HCT116 (cell line): Measurements from ENCODE around the gene SOAT2. TPM values are rescaled to one million over a fixed set of nuclear protein-coding genes. Genes with fewer than 3 reads are reported as not detected.

Experiments
- ATAC-seq: fragments of 200-7000 bp; cut with Tn5 transposase; 2 replicates; pipeline ENCODE4 v1.9.1; 2020; ENCODE audit warnings: mild to moderate bottlenecking, moderate library complexity
- BruUV-seq: library from RNA; stranded (reverse); fragments of 400-500 nt; replicated peaks from 2 replicates; lab custom pipeline; 2021; lab: Mats Ljungman, UMichigan
- CTCF ChIA-PET: fragments of 300-600 bp; sonication (Branson Sonifier 250); formaldehyde crosslinking; loops from one replicate; lab custom pipeline; 2021; ENCODE audit warnings: antibody characterized with exemption; lab: Charles Lee
- POLR2A ChIA-PET: fragments of 300-600, 350-600 bp; sonication (Branson Sonifier 250); formaldehyde crosslinking; loops from one replicate; lab custom pipeline; 2021; ENCODE audit warnings: antibody characterized with exemption; lab: Charles Lee
- RAD21 ChIA-PET, 2 experiments: fragments of 300-600 bp; sonication (Branson Sonifier 250); formaldehyde crosslinking; loops; one replicate each; lab custom pipeline; 2023; ENCODE audit warnings: low total read pairs in 2 of 2; ENCODE audit not compliant: uncharacterized antibody in 2 of 2, unreplicated experiment in 2 of 2, low non-redundant PET in 1 of 2; lab: Charles Lee
- DNase-seq: peaks from one replicate; pipeline ENCODE4 v3.0.0-alpha.2; 2010; ENCODE audit warnings: low read depth, low spot score
- H2AFZ ChIP-seq: fragments of 200-600 bp; shearing (Covaris generic), sonication (generic); 2 replicates; pipeline ENCODE4 v1.6.1; 2017; ENCODE audit warnings: low read depth, mixed run types, mixed read lengths, antibody characterized with exemption, low read length; ENCODE audit not compliant: poor library complexity, severe bottlenecking
- H3K27ac ChIP-seq: 2 replicates; pipeline ENCODE4 v1.5.1; 2012; ENCODE audit warnings: low read depth, low read length
- H3K27me3 ChIP-seq: fragments of 200-600 bp; sonication (generic); 2 replicates; pipeline ENCODE4 v1.6.1; 2016; ENCODE audit warnings: mixed run types, low read length, mixed read lengths; ENCODE audit not compliant: insufficient read depth
- H3K36me3 ChIP-seq, 2 experiments: fragments of 200-500 bp in 1 of 2; fragments of 200-600 bp in 1 of 2; sonication (Bioruptor generic) in 1 of 2; sonication (generic) in 1 of 2; 2 replicates each; pipeline versions ENCODE4 v1.5.1 to v1.6.1; 2014 to 2016; ENCODE audit warnings: low read length in 2 of 2, inconsistent platforms in 1 of 2, mixed read lengths in 1 of 2, mixed run types in 1 of 2; ENCODE audit not compliant: insufficient read depth in 2 of 2, control insufficient read depth in 1 of 2
- H3K4me1 ChIP-seq, 2 experiments: fragments of 200-600 bp in 1 of 2; sonication (generic) in 1 of 2; 2 replicates each; pipeline versions ENCODE4 v1.5.1 to v1.6.1; 2012 to 2017; ENCODE audit warnings: low read length in 2 of 2, inconsistent platforms in 1 of 2, mild to moderate bottlenecking in 1 of 2, mixed read lengths in 1 of 2, mixed run types in 1 of 2, moderate library complexity in 1 of 2; ENCODE audit not compliant: insufficient read depth in 2 of 2, control insufficient read depth in 1 of 2
- H3K4me2 ChIP-seq: fragments of 200-600 bp; sonication (generic); 2 replicates; pipeline ENCODE4 v1.6.1; 2017; ENCODE audit warnings: mixed run types, low read length, mixed read lengths
- H3K4me3 ChIP-seq, 2 experiments: fragments of 200-600 bp in 1 of 2; sonication (generic) in 1 of 2; replicated peaks in 1 of 2; 2 replicates each; pipeline ENCODE4 v1.5.1; 2011 to 2016; ENCODE audit warnings: low read length in 2 of 2, control low read depth in 1 of 2, low read depth in 1 of 2, mild to moderate bottlenecking in 1 of 2, mixed read lengths in 1 of 2, mixed run types in 1 of 2
- H3K79me2 ChIP-seq: fragments of 200-600 bp; sonication (generic); 2 replicates; pipeline ENCODE4 v1.6.1; 2017; ENCODE audit warnings: mild to moderate bottlenecking, mixed run types, low read length, moderate library complexity, mixed read lengths; ENCODE audit not compliant: insufficient read depth
- H3K9ac ChIP-seq: fragments of 200-600 bp; sonication (generic); 2 replicates; pipeline ENCODE4 v1.6.1; 2016; ENCODE audit warnings: low read length, mixed read lengths
- H3K9me2 ChIP-seq: fragments of 200-600 bp; sonication (generic), shearing (Covaris generic); 2 replicates; pipeline ENCODE4 v1.6.1; 2017; ENCODE audit warnings: mixed run types, mild to moderate bottlenecking, moderate library complexity; ENCODE audit not compliant: insufficient read depth
- H3K9me3 ChIP-seq, 2 experiments: fragments of 200-500 bp in 1 of 2; fragments of 200-600 bp in 1 of 2; sonication (Bioruptor generic) in 1 of 2; sonication (generic) in 1 of 2; 2 replicates each; pipeline ENCODE4 v1.6.1; 2014 to 2017; ENCODE audit warnings: low read length in 2 of 2, mixed read lengths in 2 of 2, inconsistent platforms in 1 of 2, low read depth in 1 of 2, mild to moderate bottlenecking in 1 of 2, mixed run types in 1 of 2, moderate library complexity in 1 of 2; ENCODE audit not compliant: control insufficient read depth in 1 of 2, insufficient read depth in 1 of 2
- H4K20me1 ChIP-seq: fragments of 200-600 bp; sonication (generic), shearing (Covaris generic); 2 replicates; pipeline ENCODE4 v1.6.1; 2017; ENCODE audit warnings: mixed run types, mild to moderate bottlenecking, moderate library complexity; ENCODE audit not compliant: insufficient read depth
- CEBPB ChIP-seq: IDR thresholded peaks from 2 replicates; pipeline ENCODE4 v1.6.1; 2012; ENCODE audit warnings: low read depth
- ELF1 ChIP-seq: IDR thresholded peaks from 2 replicates; pipeline ENCODE4 v1.6.1; 2012; ENCODE audit warnings: low read depth, borderline replicate concordance
- EZH2phosphoT487 ChIP-seq: fragments of 200-600 bp; IDR thresholded peaks from 2 replicates; pipeline ENCODE4 v1.6.1; 2018; ENCODE audit warnings: antibody characterized with exemption, borderline replicate concordance
- FOSL1 ChIP-seq: IDR thresholded peaks from 2 replicates; pipeline ENCODE4 v1.6.1; 2012; ENCODE audit warnings: low read depth
- JUND ChIP-seq: IDR thresholded peaks from 2 replicates; pipeline ENCODE4 v1.6.1; 2012
- MAX ChIP-seq: IDR thresholded peaks from 2 replicates; pipeline ENCODE4 v1.6.1; 2012
- POLR2AphosphoS5 ChIP-seq: IDR thresholded peaks from 2 replicates; pipeline ENCODE4 v1.6.1; 2011; ENCODE audit warnings: mild to moderate bottlenecking, low read depth, low read length, moderate library complexity
- RAD21 ChIP-seq: IDR thresholded peaks from 2 replicates; pipeline ENCODE4 v1.6.1; 2012; ENCODE audit warnings: low read depth, mild to moderate bottlenecking
- SIN3A ChIP-seq: IDR thresholded peaks from 2 replicates; pipeline ENCODE4 v1.6.1; 2012; ENCODE audit warnings: low read depth
- SP1 ChIP-seq: IDR thresholded peaks from 2 replicates; pipeline ENCODE4 v1.6.1; 2012; ENCODE audit warnings: low read depth
- SRF ChIP-seq: IDR thresholded peaks from 2 replicates; pipeline ENCODE4 v1.6.1; 2012; ENCODE audit warnings: low read depth
- TCF7L2 ChIP-seq: IDR thresholded peaks from 2 replicates; pipeline ENCODE4 v1.7.0; 2011; ENCODE audit warnings: borderline replicate concordance, inconsistent platforms; ENCODE audit not compliant: insufficient read depth, insufficient read length; ENCODE audit errors: extremely low read depth
- ZFX ChIP-seq: fragments of 450-650 bp; IDR thresholded peaks from 2 replicates; pipeline ENCODE4 v1.6.1; 2017
- intact Hi-C: fragments of 100-400 bp; cut with micrococcal nuclease; formaldehyde crosslinking; loops from 2 replicates; pipeline ENCODE4 v1.10.0; 2022
- total RNA-seq: library from RNA; stranded (reverse); gene quantifications from one replicate; pipeline ENCODE4 v1.2.1, GENCODE V29; 2021; ENCODE audit not compliant: unreplicated experiment
- TF ChIP-seq, protein P1 (sequence below): IDR thresholded peaks from 2 replicates; pipeline ENCODE4 v1.6.1; 2012; ENCODE audit warnings: low read depth
- TF ChIP-seq, protein P2 (sequence below): IDR thresholded peaks from 2 replicates; pipeline ENCODE4 v1.6.1; 2012
- TF ChIP-seq, protein P3 (sequence below), 3 experiments: fragments of 200-600 bp in 1 of 3; sonication (generic) in 1 of 3; IDR thresholded peaks in 2 of 3; conservative IDR thresholded peaks in 1 of 3; 2 replicates each; pipeline ENCODE4 v1.5.1; 2012 to 2017; ENCODE audit warnings: low read depth in 2 of 3, low read length in 2 of 3, antibody characterized with exemption in 1 of 3, borderline replicate concordance in 1 of 3, control low read depth in 1 of 3, mild to moderate bottlenecking in 1 of 3, mixed read lengths in 1 of 3, mixed run types in 1 of 3, moderate library complexity in 1 of 3; ENCODE audit not compliant: insufficient read depth in 1 of 3
- TF ChIP-seq, protein P4 (sequence below): IDR thresholded peaks from 2 replicates; pipeline ENCODE4 v1.6.1; 2011; ENCODE audit warnings: mild to moderate bottlenecking, low read length, moderate library complexity; ENCODE audit not compliant: insufficient replicate concordance; ENCODE audit errors: extremely low read depth

SOAT2 gene
- total RNA-seq, 1 experiment from 2014 or later = 0.17 TPM

DNA sequence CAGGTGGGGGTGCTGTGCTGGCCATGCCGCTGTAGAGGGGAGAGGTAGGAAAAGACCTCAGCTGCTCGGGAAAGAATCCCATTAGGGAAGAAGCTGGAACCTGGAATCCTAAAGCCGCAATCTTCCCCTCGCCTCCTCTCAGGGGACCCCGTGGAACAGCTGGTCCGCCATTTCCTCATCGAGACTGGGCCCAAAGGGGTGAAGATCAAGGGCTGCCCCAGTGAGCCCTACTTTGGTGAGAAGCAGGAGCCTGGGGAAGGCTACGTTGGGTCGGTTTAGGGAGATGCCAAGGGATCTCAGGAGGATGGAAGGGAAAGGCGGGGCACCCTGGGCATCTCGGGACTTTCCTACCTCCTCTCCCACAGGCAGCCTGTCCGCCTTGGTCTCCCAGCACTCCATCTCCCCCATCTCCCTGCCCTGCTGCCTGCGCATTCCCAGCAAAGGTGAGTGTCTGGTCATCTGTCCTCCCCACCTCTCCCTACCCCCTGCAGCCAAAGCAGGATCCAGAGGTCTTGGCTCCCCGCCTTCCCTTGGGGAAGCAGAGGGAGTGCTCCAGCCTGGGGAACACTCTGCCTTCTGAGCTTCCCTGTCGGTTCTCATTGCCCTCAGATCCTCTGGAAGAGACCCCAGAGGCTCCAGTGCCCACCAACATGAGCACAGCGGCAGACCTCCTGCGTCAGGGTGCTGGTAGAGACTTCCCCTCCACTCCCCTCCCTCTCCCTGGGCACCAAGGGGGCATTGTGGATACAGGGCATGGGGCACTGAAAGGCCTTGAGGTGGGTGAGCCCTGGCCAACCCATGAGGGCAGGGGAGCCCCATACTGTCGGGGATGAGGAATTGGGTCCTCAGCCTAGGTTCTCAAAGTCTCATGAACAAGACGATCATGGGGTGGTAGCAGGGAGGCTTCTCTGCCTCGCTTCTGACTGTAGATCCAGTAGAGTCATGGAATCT is 41.0 kb upstream of the SOAT2 start:
- H3K9me3 ChIP-seq = no peaks in the 10 kb centered on the region
- no peak overlapping the region for H2AFZ ChIP-seq
- H3K9ac ChIP-seq = 0 out of 2 replicates have a peak overlapping the region, but pooled peaks have one; percentile 39
- no peaks in the 10 kb centered on the region for H3K9me2 ChIP-seq
- H3K4me2 ChIP-seq = peak overlapping the region; percentile 76
- no peaks in the 10 kb centered on the region for H3K27me3 ChIP-seq
- ChIA-PET CTCF (interaction anchor here (0.8 to 1.7 kb wide), 16 partner anchors 8 to 178 kb away, joined by 3 to 20 read pairs (median 5); partner anchors contain the start of gene SPRYD3), POLR2A (interaction anchor here (0.9 to 1.9 kb wide), 8 partner anchors 8 to 92 kb away, joined by 3 to 8 read pairs (median 4); partner anchors contain the start of gene SPRYD3), RAD21 (interaction anchor here (1.0 to 1.3 kb wide), 5 partner anchors 14 to 177 kb away, joined by 3 to 7 read pairs (median 5); no protein-coding TSS in a partner anchor)
- no peak overlapping the region for H3K4me3 ChIP-seq
- intact Hi-C loops = loop anchor here (10.0 kb wide), 1 partner anchor 223 kb away; no protein-coding TSS in a partner anchor
- ATAC-seq (no peak), DNase-seq (no peak)
- peaks cover 3% of the 10 kb centered on the region; the same call in 1 of the 2 replicates for H4K20me1 ChIP-seq
- H3K4me1 ChIP-seq = peaks cover 25 to 43% of the 10 kb centered on the region in 2 experiments
- BruUV-seq = no TSS peak
- peaks cover 3 to 25% of the 10 kb centered on the region in 2 experiments; a peak in 3 of 4 replicates for H3K36me3 ChIP-seq
- peak overlapping the region; percentile 45; the same call in 1 of the 2 replicates for H3K27ac ChIP-seq
- H3K79me2 ChIP-seq = no peaks in the 10 kb centered on the region
- TF ChIP-seq SRF = no peak
- TF ChIP-seq, protein P1, sequence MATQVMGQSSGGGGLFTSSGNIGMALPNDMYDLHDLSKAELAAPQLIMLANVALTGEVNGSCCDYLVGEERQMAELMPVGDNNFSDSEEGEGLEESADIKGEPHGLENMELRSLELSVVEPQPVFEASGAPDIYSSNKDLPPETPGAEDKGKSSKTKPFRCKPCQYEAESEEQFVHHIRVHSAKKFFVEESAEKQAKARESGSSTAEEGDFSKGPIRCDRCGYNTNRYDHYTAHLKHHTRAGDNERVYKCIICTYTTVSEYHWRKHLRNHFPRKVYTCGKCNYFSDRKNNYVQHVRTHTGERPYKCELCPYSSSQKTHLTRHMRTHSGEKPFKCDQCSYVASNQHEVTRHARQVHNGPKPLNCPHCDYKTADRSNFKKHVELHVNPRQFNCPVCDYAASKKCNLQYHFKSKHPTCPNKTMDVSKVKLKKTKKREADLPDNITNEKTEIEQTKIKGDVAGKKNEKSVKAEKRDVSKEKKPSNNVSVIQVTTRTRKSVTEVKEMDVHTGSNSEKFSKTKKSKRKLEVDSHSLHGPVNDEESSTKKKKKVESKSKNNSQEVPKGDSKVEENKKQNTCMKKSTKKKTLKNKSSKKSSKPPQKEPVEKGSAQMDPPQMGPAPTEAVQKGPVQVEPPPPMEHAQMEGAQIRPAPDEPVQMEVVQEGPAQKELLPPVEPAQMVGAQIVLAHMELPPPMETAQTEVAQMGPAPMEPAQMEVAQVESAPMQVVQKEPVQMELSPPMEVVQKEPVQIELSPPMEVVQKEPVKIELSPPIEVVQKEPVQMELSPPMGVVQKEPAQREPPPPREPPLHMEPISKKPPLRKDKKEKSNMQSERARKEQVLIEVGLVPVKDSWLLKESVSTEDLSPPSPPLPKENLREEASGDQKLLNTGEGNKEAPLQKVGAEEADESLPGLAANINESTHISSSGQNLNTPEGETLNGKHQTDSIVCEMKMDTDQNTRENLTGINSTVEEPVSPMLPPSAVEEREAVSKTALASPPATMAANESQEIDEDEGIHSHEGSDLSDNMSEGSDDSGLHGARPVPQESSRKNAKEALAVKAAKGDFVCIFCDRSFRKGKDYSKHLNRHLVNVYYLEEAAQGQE = no peak
- TF ChIP-seq ZFX = no peak
- TF ChIP-seq POLR2AphosphoS5 = no peak; the same call in 1 of the 2 replicates
- no peak for TF ChIP-seq RAD21
- no peak for TF ChIP-seq MAX
- TF ChIP-seq ELF1 = no peak
- TF ChIP-seq, protein P2, sequence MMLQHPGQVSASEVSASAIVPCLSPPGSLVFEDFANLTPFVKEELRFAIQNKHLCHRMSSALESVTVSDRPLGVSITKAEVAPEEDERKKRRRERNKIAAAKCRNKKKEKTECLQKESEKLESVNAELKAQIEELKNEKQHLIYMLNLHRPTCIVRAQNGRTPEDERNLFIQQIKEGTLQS = no peak
- TF ChIP-seq, protein P3, sequence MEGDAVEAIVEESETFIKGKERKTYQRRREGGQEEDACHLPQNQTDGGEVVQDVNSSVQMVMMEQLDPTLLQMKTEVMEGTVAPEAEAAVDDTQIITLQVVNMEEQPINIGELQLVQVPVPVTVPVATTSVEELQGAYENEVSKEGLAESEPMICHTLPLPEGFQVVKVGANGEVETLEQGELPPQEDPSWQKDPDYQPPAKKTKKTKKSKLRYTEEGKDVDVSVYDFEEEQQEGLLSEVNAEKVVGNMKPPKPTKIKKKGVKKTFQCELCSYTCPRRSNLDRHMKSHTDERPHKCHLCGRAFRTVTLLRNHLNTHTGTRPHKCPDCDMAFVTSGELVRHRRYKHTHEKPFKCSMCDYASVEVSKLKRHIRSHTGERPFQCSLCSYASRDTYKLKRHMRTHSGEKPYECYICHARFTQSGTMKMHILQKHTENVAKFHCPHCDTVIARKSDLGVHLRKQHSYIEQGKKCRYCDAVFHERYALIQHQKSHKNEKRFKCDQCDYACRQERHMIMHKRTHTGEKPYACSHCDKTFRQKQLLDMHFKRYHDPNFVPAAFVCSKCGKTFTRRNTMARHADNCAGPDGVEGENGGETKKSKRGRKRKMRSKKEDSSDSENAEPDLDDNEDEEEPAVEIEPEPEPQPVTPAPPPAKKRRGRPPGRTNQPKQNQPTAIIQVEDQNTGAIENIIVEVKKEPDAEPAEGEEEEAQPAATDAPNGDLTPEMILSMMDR (IDR thresholded peaks at IDR 0.05 in 2 of 3, conservative IDR thresholded peaks at IDR 0.05 in 1 of 3; ENCODE audit: borderline replicate concordance in 1 of 3, insufficient read depth in 1 of 3, low read depth in 2 of 3, low read length in 2 of 3) = no peak
- TF ChIP-seq, protein P4, sequence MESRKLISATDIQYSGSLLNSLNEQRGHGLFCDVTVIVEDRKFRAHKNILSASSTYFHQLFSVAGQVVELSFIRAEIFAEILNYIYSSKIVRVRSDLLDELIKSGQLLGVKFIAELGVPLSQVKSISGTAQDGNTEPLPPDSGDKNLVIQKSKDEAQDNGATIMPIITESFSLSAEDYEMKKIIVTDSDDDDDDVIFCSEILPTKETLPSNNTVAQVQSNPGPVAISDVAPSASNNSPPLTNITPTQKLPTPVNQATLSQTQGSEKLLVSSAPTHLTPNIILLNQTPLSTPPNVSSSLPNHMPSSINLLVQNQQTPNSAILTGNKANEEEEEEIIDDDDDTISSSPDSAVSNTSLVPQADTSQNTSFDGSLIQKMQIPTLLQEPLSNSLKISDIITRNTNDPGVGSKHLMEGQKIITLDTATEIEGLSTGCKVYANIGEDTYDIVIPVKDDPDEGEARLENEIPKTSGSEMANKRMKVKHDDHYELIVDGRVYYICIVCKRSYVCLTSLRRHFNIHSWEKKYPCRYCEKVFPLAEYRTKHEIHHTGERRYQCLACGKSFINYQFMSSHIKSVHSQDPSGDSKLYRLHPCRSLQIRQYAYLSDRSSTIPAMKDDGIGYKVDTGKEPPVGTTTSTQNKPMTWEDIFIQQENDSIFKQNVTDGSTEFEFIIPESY = no peak
- TF ChIP-seq SP1 = no peak
- TF ChIP-seq TCF7L2 = no peak
- no peak for TF ChIP-seq JUND
- no peak for TF ChIP-seq CEBPB
- TF ChIP-seq EZH2phosphoT487 = no peak
- TF ChIP-seq SIN3A = no peak
- no peak for TF ChIP-seq FOSL1
